H9 (cell line): ENCODE data around the gene POU2F1. TPM values are rescaled to one million over a fixed set of nuclear protein-coding genes. Genes with fewer than 3 reads are reported as not detected.

Experiments
- DNase-seq: peaks from one replicate; pipeline ENCODE4 v3.0.0-alpha.2; 2017
- H2AFZ ChIP-seq: one replicate; pipeline ENCODE4 v1.6.1; 2013; ENCODE audit warnings: mild to moderate bottlenecking, low read length, control low read depth, moderate library complexity
- H2AK5ac ChIP-seq: 2 replicates; pipeline ENCODE4 v1.6.1; 2013; ENCODE audit warnings: low read length, control low read depth, mixed read lengths; ENCODE audit not compliant: insufficient read length
- H2BK120ac ChIP-seq: one replicate; pipeline ENCODE4 v1.6.1; 2013; ENCODE audit warnings: low read depth, mild to moderate bottlenecking, low read length, control low read depth, inconsistent platforms; ENCODE audit not compliant: poor library complexity, severe bottlenecking
- H2BK12ac ChIP-seq: 2 replicates; pipeline ENCODE4 v1.6.1; 2013; ENCODE audit warnings: low read length, control low read depth, mixed read lengths, low read depth; ENCODE audit not compliant: insufficient read length
- H2BK15ac ChIP-seq: 2 replicates; pipeline ENCODE4 v1.6.1; 2013; ENCODE audit warnings: low read depth, low read length, control low read depth
- H2BK20ac ChIP-seq: one replicate; pipeline ENCODE4 v1.6.1; 2013; ENCODE audit warnings: low read depth, mild to moderate bottlenecking, low read length, control low read depth, inconsistent platforms; ENCODE audit not compliant: poor library complexity, severe bottlenecking
- H2BK5ac ChIP-seq: 2 replicates; pipeline ENCODE4 v1.6.1; 2013; ENCODE audit warnings: low read length, control low read depth, mixed read lengths; ENCODE audit not compliant: insufficient read length
- H3K14ac ChIP-seq: 2 replicates; pipeline ENCODE4 v1.6.1; 2013; ENCODE audit warnings: low read length, control low read depth; ENCODE audit not compliant: insufficient read depth
- H3K18ac ChIP-seq: 2 replicates; pipeline ENCODE4 v1.6.1; 2013; ENCODE audit warnings: low read depth, mild to moderate bottlenecking, mixed read lengths, low read length, control low read depth; ENCODE audit not compliant: insufficient read length
- H3K23ac ChIP-seq: 2 replicates; pipeline ENCODE4 v1.6.1; 2013; ENCODE audit warnings: low read length, control low read depth, mixed read lengths, low read depth; ENCODE audit not compliant: insufficient read length
- H3K23me2 ChIP-seq: 2 replicates; pipeline ENCODE4 v1.6.1; 2013; ENCODE audit warnings: low read depth, mild to moderate bottlenecking, mixed read lengths, low read length, control low read depth; ENCODE audit not compliant: insufficient read length, poor library complexity, severe bottlenecking
- H3K27ac ChIP-seq: 2 replicates; pipeline ENCODE4 v1.5.1; 2013; ENCODE audit warnings: low read length, control low read depth, mixed read lengths, low read depth; ENCODE audit not compliant: insufficient read length
- H3K27me3 ChIP-seq: 2 replicates; pipeline ENCODE4 v1.6.1; 2013; ENCODE audit warnings: low read length, control low read depth, inconsistent platforms; ENCODE audit not compliant: insufficient read depth
- H3K4ac ChIP-seq: 2 replicates; pipeline ENCODE4 v1.6.1; 2013; ENCODE audit warnings: low read depth, mild to moderate bottlenecking, control low read depth, inconsistent platforms, low read length, moderate library complexity
- H3K4me1 ChIP-seq: 2 replicates; pipeline ENCODE4 v1.6.1; 2013; ENCODE audit warnings: low read length, control low read depth, inconsistent platforms; ENCODE audit not compliant: insufficient read depth
- H3K4me2 ChIP-seq: 2 replicates; pipeline ENCODE4 v1.6.1; 2013; ENCODE audit warnings: low read length, control low read depth, mixed read lengths; ENCODE audit not compliant: insufficient read length, insufficient read depth
- H3K56ac ChIP-seq: 2 replicates; pipeline ENCODE4 v1.6.1; 2013; ENCODE audit warnings: low read depth, mild to moderate bottlenecking, mixed read lengths, low read length, control low read depth; ENCODE audit not compliant: insufficient read length
- H3K79me1 ChIP-seq: 2 replicates; pipeline ENCODE4 v1.6.1; 2013; ENCODE audit warnings: low read depth, mild to moderate bottlenecking, moderate library complexity, low read length, control low read depth, inconsistent platforms; ENCODE audit not compliant: insufficient read depth, poor library complexity, severe bottlenecking
- H3K79me2 ChIP-seq: 2 replicates; pipeline ENCODE4 v1.6.1; 2013; ENCODE audit warnings: low read length, control low read depth, inconsistent platforms; ENCODE audit not compliant: insufficient read depth
- H3K9ac ChIP-seq: 2 replicates; pipeline ENCODE4 v1.6.1; 2013; ENCODE audit warnings: low read length, control low read depth, mixed read lengths; ENCODE audit not compliant: insufficient read length; ENCODE audit errors: extremely low read depth
- H3K9me3 ChIP-seq: one replicate; pipeline ENCODE4 v1.6.1; 2013; ENCODE audit warnings: low read depth, low read length, inconsistent platforms; ENCODE audit not compliant: control insufficient read depth
- H3T11ph ChIP-seq: one replicate; pipeline ENCODE4 v1.6.1; 2013; ENCODE audit warnings: mild to moderate bottlenecking, low read length, control low read depth, inconsistent platforms
- H4K20me1 ChIP-seq: one replicate; pipeline ENCODE4 v1.6.1; 2013; ENCODE audit not compliant: control insufficient read depth, insufficient read length, insufficient read depth
- H4K5ac ChIP-seq: 2 replicates; pipeline ENCODE4 v1.6.1; 2013; ENCODE audit warnings: low read depth, mild to moderate bottlenecking, mixed read lengths, low read length, control low read depth; ENCODE audit not compliant: insufficient read length
- H4K8ac ChIP-seq: replicated peaks from 2 replicates; pipeline ENCODE4 v1.6.1; 2013; ENCODE audit warnings: low read length, control low read depth, mixed read lengths, low read depth; ENCODE audit not compliant: insufficient read length
- H4K91ac ChIP-seq: 2 replicates; pipeline ENCODE4 v1.6.1; 2013; ENCODE audit warnings: low read depth, mild to moderate bottlenecking, moderate library complexity, mixed read lengths, low read length, control low read depth; ENCODE audit not compliant: insufficient read length
- H3K27ac Mint-ChIP-seq, 3 experiments: 2 replicates in 2 of 3; 3 replicates in 1 of 3; pipeline ENCODE4 v1.8.0; 2020 to 2021; ENCODE audit warnings: mixed read lengths in 3 of 3, mild to moderate bottlenecking in 1 of 3, moderate library complexity in 1 of 3
- H3K27me3 Mint-ChIP-seq: 2 replicates; pipeline ENCODE4 v1.8.0; 2021; ENCODE audit warnings: low read depth, mild to moderate bottlenecking, moderate library complexity, mixed read lengths
- H3K36me3 Mint-ChIP-seq, 3 experiments: 2 replicates in 2 of 3; 3 replicates in 1 of 3; pipeline ENCODE4 v1.8.0; 2020 to 2021; ENCODE audit warnings: low read depth in 3 of 3, mixed read lengths in 3 of 3; ENCODE audit not compliant: insufficient read depth in 1 of 3
- H3K4me1 Mint-ChIP-seq, 2 experiments: 2 replicates each; pipeline ENCODE4 v1.8.0; 2020; ENCODE audit warnings: mixed read lengths in 2 of 2
- H3K4me3 Mint-ChIP-seq, 2 experiments: 2 replicates in 1 of 2; 3 replicates in 1 of 2; pipeline ENCODE4 v1.8.0; 2020 to 2021; ENCODE audit warnings: mild to moderate bottlenecking in 2 of 2, mixed read lengths in 2 of 2, moderate library complexity in 1 of 2
- H3K9me3 Mint-ChIP-seq, 2 experiments: 2 replicates in 1 of 2; 3 replicates in 1 of 2; pipeline ENCODE4 v1.8.0; 2020; ENCODE audit warnings: mild to moderate bottlenecking in 2 of 2, mixed read lengths in 2 of 2, moderate library complexity in 1 of 2
- CTCF ChIP-seq: fragments of 200-600 bp; sonication (generic); conservative IDR thresholded peaks from 3 replicates; pipeline ENCODE4 v1.8.0; 2021; ENCODE audit warnings: antibody characterized with exemption, mild to moderate bottlenecking
- WGBS: extraction: QIAGEN DNeasy Blood & Tissue Kit; methylation state at CpG from one replicate; pipeline ENCODE4 v1.1.7; 2013; ENCODE audit warnings: missing lambda C conversion rate, low lambda C conversion rate, mixed read lengths; ENCODE audit not compliant: insufficient read length; ENCODE audit errors: extremely low coverage; 5-methylcytosine and 5-hydroxymethylcytosine counted together
- total RNA-seq: library from RNA; stranded (reverse); gene quantifications from 2 replicates; pipeline ENCODE4 v1.2.1, GENCODE V29; 2021

POU2F1 gene
- total RNA-seq, 1 experiment from 2014 or later: 62.5 TPM

GRCh38 chr1:167304165-167304564, 83.5 kb downstream of the POU2F1 start:
- no peaks in the 10 kb centered on the region; a peak in 3 of 7 replicates for H3K36me3 Mint-ChIP-seq
- Histone ChIP-seq H3K4me1 (peaks cover 2% of the 10 kb centered on the region; the same call in 1 of the 2 replicates), H4K20me1 (no peaks in the 10 kb centered on the region), H3K79me1 (peaks cover 9% of the 10 kb centered on the region), H3K23ac (no peak overlapping the region), H2BK20ac (no peak overlapping the region), H3K9me3 (no peaks in the 10 kb centered on the region), H3K23me2 (no peaks in the 10 kb centered on the region), H4K91ac (no peak overlapping the region), H2AFZ (no peak overlapping the region), H2BK12ac (no peak overlapping the region), H2BK5ac (no peak overlapping the region), H3K4ac (no peak overlapping the region), H3T11ph (no peak overlapping the region), H3K56ac (no peak overlapping the region), H3K18ac (no peak overlapping the region), H3K79me2 (peaks cover 2% of the 10 kb centered on the region; the same call in 1 of the 2 replicates), H3K27me3 (no peaks in the 10 kb centered on the region), H3K27ac (no peak overlapping the region), H3K14ac (no peak overlapping the region), H2AK5ac (no peak overlapping the region), H4K5ac (no peak overlapping the region), H3K9ac (no peak overlapping the region), H3K4me2 (no peak overlapping the region), H2BK120ac (no peak overlapping the region), H2BK15ac (no peak overlapping the region), H4K8ac (no peak overlapping the region)
- DNase-seq: no peak
- no peak for TF ChIP-seq CTCF
- H3K4me3 Mint-ChIP-seq: no peak overlapping the region
- no peaks in the 10 kb centered on the region for H3K27me3 Mint-ChIP-seq
- no peak overlapping the region for H3K27ac Mint-ChIP-seq
- WGBS: no CpG with 5 or more reads among the region's 4 CpGs
- H3K9me3 Mint-ChIP-seq: no peaks in the 10 kb centered on the region
- peaks cover 16 to 26% of the 10 kb centered on the region in 2 experiments for H3K4me1 Mint-ChIP-seq
